IPS-11a (cell line): ENCODE results near the gene CHN1.

ENCODE experiments used
- H3K4me3 ChIP-seq: one replicate; pipeline ENCODE4 v1.5.1; 2013; ENCODE audit warnings: low read depth, low read length, control low read depth

Gene CHN1, protein sequence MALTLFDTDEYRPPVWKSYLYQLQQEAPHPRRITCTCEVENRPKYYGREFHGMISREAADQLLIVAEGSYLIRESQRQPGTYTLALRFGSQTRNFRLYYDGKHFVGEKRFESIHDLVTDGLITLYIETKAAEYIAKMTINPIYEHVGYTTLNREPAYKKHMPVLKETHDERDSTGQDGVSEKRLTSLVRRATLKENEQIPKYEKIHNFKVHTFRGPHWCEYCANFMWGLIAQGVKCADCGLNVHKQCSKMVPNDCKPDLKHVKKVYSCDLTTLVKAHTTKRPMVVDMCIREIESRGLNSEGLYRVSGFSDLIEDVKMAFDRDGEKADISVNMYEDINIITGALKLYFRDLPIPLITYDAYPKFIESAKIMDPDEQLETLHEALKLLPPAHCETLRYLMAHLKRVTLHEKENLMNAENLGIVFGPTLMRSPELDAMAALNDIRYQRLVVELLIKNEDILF

DNA sequence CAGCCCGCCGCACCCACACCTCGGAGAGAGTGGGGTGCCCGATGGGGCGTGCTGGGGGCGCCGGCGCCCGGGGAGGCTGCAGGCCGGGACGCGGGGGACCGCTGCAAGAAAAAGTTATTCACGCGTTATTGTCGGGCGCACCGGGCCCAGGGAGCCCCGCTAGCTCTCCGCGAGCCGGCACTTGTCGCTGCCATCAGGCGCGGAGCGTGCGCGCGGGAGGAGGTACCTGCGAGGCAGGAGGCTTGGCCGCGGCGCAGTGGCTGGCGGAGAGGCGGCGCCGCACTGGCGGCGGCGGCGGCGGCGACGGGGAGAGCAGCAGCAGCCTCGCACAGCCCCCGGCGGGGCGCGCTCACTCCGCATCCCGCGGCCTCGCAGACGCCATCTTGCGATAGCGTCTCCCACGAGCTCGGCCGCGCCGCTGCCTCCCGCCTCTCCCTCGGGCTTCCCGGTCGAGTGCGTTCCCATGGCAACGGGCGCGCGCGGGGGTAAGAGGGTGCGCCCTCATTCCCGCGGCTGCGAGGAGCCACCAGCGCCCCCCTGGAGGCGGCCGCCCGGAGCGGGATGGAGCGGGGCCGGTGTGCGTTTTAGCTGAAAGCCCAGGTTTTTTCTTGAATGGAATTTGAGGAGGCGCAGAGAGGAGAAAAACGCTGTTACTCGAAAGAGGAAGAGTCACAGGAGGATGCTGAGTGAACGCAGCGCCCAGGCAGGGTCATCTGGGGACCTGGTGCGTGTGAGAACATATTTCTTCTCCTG is at the start of gene CHN1:
TSS of gene CHN1 (minus strand) at position 402 of the 753 bp plus-strand sequence. CDS start 469 bp downstream, outside the sequence.
- peak within 1 kb of the TSS; percentile 77 for H3K4me3 ChIP-seq

DNA sequence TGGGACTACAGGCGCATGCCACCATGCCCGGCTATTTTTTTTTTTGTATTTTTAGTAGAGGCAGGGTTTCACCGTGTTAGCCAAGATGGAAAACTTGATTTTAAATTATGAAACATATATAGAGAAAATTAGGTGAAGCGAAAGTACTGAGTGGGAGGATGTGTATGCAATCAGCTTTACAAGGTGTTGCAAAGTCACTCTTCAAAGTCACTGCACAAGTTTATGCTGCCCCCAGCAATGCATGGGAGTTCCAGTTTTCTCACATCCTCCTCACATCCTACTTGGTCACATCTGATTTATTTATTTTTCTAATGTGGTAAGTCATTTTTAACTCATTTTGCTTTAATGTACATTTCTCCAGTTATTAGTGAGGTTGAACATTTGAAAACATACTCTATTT is 49.2 kb upstream of the CHN1 start:
- H3K4me3 ChIP-seq = no peak overlapping the region

DNA sequence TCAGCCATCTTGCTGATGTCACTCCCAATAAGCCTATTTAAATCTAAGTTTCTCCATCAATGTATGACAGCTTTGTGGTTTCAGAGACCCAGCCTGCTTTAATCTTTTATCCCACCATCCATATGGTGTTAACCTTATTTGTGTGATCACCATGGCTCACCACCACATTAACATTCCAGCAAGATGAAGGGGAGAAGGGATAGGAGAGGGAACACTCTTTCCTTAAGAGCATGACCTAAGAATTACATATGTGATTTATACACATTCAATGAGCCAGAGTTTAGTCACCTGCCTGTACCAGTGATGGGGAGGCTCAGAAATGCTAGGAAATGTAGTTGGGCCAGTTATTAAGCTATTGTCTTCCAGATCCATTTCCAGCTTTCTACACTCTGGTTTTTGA is 44.5 kb upstream of the CHN1 start:
- H3K4me3 ChIP-seq = no peak overlapping the region

DNA sequence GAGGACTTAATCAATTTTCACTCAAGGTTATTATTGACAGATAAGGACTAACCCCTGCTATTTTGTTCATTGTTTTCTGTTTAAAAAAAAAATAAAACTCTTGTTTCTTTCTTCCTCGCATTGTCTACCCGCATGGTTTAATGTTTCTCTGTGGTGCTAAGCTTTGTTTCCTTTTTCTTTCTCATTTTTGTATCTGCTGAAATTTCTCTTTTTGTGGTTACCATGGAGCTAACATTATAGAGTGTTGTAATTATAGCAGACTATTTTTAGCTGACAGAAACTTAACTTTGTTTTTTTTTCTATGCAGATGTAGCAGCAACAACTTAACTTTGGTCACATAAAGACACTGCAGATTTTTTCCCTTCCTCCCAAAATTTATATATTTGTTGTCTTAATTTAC is 43.1 kb upstream of the CHN1 start:
- no peak overlapping the region for H3K4me3 ChIP-seq

DNA sequence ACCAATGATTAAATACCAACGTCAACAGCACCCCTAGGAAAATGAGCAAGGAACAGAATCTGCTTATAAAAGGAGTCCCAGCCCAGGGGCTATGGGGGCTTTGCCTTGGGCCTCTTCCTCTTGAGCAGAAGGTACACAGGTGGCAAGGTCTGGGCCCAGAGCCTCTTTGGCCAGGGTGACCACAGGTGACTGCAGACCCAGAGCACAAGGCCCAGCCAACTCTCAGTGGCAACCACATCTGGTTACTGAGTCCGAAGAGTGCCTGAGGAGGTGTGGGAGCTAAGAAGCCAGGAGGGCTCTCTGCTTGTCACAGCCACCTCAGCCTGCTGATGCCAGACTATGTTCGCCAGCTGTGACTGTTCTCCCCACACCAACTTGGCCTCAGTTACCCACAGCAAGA is 34.3 kb upstream of the CHN1 start:
- H3K4me3 ChIP-seq = no peak overlapping the region

DNA sequence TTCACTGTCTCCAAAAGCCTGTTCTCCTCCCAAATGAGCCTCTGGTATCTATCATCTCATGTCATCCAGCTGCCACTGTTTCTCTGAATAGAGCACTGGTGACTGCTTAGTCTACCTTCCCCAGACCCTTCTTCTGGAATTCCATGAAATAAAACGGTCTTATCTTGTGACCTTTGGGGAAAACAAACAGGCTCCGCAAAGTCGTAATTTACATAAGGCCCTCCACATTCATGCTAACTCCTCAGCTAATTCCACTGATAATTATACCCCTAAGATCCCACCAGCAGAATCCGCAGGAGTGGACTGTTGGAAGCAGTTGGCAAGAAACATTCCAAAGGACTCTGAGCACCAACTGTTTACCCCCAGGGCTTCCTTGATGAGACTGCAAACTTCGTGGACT is 33.9 kb upstream of the CHN1 start:
- H3K4me3 ChIP-seq = no peak overlapping the region

DNA sequence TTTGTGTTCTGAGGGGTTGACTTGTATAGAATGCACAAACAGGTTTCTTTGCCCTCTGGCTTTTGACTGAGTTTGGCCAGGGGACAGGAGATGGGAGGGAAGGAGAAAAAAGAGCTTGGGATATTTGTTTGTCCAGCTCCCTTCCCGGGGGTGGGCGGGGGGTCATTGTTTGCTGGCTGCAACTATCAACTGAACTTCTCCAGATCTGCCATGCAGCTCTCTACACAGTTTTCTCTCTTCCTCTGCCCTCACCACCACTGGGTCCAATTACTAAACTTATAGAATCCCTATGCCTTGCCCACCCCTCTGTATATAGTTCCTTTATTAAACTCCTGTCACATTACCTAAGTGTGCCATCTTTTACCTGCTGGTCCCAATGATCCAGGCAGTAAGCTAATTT is 32.8 kb upstream of the CHN1 start:
- no peak overlapping the region for H3K4me3 ChIP-seq

DNA sequence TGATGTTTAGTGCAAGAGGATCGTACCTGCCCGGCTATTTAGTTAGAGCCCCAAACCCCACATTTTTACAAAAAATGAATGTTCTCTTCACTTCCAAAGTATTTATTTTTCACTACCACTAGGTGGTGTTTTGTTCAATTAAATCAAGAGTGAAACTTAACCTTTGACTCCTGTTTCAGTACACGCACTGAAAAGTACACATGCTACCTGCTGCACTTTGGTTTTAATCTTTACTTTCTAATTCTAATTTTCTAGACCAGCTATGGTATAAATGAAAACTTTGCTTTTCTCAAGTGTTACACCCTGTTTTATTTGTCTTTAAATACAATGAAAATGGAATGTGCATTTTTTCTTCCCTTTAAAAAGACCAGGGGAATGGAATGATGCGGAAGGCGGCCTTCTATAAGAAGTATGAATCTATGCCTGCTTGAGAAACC is 31.4 kb upstream of the CHN1 start:
- H3K4me3 ChIP-seq = no peak overlapping the region

DNA sequence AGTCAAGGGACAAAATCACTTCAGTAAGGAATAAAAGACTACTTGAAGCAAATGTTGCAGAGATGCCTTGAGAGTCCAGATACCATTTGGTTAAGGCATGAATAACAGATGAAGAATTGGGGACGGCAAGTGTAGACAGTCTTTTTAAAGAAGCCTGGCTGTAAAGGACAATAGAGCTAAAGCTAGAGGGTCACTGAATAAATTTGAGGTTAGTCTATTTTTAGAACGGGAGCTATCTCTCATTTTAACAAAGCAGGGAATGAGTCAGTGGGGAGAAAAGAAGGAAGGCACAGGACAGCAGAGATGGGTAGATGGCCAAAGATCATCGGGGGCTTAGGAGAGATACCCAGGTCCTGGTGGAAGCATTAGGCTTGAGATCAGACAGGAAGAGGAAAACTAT is 30.6 kb upstream of the CHN1 start:
- no peak overlapping the region for H3K4me3 ChIP-seq

DNA sequence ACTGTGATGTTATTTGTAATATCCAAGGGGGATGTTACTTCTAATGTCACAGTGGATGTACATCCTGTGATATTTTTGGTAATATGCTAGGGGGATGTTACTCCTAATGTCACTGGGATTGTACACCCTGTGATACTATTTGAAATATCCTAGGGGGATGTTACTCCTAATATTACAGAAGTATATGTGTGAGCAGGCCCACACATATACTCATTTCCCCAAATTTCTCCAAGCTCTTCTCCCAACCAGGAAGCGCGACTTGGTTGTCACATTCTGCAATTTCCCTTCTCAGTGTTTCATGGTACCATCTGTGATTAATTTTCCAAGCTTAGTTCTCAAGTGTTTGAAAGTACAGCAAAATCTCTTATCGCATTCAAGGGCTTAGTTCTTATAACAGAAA is 29.5 kb upstream of the CHN1 start:
- no peak overlapping the region for H3K4me3 ChIP-seq

DNA sequence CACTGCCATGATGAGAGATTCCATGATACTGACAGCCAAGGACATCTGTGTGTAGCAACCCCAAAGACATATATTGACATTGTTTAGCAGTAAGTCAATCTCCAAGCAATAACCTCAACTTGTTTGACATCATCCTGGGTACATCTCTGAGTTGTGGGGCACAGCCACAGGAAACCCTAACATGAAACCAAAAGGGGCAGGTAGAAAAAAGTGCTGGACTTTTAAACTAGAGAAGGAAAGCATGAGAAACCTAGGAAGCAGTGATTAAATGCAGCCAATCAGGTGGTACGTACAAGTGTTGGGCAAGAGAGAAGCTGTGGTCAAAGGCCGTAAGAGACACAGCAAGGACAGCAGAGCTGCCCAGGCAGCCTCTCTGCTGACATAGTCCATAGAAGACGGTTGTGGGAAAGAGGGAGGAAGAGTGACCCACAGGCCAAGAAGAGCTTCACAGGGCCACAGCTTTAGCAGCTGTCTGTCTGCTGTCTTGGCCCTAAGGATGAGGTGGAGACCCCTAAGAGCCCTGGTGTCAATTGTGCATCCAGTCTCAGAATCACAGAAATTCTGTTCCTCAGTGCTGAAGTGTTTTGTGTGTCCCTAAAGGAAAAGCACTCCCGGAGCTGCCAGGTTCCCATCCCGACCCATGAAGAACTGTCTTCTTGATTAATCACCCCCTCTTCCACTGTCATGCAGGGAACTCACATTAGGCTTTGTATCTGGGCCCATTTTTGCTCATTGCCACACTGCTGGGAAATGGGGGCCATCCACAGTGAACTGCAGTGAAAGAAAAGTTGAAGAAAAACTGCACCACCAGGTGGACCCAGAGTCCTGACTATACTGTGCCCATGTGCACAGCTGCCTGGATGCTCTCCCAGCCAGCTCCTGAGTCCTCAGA is 25.4 kb upstream of the CHN1 start:
- no peak overlapping the region for H3K4me3 ChIP-seq

DNA sequence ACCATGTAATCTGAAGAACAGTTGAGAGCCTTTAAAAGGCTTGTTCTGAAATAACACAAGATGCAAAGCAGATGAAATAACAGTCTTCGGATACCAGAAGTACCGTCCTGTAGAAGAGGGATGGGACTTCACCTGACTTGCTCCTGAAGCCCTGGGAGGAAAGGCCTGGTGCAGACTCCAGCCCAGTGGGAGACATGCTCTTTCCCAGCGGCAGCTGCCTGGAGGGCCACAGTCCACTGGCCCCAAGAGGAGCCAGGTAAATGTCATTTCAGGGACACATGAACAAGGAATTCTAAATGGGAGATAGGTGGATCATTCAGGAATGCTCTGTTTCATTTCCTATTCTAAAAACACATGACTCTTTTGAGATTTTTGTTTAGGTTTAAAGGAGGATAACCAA is 22.6 kb upstream of the CHN1 start:
- no peak overlapping the region for H3K4me3 ChIP-seq

DNA sequence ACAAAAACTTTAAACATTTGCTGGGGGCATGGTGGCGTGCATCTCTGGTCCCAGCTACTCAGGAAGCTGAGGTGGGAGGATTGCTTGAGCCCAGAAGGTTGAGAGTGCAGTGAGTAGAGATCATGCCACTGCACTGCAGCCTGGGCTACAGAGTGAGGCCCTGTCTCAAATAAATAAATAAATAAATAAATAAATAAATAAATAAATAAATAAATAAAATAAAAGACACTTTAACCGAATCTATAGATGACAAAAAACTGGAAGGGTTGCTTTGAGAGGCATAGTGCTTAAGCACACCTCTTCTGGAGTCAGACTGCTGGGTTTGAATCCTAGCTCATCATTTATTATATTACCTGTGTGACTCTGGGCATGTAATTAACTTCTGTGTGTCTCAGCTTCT is 21.2 kb upstream of the CHN1 start:
- no peak overlapping the region for H3K4me3 ChIP-seq

DNA sequence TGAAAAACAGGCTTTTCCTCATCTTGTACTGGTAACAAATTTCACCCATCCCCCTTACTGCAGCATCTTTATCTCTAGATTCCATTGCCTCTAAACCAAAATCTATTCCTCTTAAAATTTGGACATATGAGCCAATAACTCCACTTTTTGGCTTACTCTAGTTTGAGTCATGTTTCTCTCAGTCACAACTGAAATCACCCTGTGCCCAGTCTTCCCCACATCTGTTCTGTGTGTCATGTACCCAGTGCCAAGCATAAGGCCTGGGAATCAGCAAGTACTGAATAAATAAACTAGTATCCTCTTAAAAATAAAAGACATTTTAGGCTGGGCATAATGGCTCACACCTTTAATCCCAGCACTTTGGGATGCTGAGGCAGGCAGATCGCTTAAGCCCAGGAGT is 20.8 kb upstream of the CHN1 start:
- H3K4me3 ChIP-seq = no peak overlapping the region

DNA sequence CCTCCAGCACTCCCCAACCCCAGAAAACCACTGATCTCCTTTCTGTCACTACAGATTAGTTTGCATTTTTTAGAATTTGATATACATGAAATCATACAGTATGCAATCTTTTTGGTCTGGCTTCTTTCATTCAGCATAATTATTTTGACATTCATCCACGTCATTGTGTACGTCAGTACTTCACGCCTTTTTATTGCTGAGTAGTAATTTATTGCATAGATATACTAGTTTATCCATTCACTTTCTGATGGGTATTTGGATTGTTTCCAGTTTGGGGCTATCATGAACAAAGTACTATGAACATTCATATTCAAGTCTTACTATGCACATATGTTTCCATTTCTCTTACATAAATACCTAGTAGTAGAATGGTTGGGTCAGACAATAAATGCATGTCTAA is 20.1 kb upstream of the CHN1 start:
- H3K4me3 ChIP-seq = no peak overlapping the region

DNA sequence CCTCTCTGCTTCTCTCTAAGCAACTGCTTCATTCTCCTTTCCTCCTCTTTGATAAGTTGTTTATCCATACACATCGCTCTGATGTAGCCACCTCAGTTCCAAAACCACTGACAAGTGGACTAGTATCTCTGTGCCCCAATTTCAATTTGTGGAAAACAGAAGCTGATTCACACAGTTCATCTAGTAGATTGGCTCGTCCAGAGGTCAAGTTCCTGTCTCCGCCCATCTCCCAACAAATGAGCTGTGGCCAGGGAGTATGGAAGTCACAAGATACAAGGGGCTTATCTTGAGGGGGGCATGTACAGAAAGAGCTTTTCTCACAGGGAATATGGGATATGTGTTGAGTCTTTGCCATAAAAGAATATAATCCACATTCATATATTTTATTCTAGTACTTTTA is 17.7 kb upstream of the CHN1 start:
- no peak overlapping the region for H3K4me3 ChIP-seq

DNA sequence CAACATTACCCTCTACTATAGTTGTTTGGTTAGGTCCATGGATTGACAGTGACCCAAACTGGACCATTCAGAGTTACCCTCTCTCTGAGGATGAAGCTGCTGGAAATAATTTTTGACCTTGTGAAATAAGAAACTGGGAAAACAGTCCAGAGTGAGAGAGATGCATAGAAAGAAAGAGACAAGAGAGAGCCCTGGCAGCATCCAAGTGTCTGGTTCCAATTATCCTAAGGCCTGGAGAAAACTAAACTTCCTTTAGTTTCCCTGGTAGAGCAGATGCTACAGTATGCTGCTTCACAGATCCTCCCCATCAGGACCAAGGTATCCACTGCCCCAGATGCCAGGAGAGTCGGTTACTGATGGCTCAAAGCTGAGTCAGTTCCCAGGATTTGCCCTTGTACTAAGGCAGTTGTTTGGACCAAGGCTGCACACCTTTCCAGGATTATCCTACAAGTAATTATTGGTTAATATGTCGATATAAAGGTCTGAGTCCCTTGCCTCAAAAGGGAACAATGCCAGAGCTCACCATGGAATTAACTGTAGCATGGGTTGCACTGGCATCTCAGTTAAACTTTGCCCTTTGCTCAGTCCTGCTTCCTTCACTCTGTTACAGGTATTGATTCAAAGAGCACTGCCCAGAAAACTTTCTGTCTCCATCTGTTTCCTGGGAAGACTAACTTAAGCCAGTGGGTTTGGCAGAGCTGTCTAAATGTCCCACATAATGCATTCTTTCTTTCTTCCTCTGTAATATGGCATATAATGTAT is 14.6 kb upstream of the CHN1 start:
- no peak overlapping the region for H3K4me3 ChIP-seq

DNA sequence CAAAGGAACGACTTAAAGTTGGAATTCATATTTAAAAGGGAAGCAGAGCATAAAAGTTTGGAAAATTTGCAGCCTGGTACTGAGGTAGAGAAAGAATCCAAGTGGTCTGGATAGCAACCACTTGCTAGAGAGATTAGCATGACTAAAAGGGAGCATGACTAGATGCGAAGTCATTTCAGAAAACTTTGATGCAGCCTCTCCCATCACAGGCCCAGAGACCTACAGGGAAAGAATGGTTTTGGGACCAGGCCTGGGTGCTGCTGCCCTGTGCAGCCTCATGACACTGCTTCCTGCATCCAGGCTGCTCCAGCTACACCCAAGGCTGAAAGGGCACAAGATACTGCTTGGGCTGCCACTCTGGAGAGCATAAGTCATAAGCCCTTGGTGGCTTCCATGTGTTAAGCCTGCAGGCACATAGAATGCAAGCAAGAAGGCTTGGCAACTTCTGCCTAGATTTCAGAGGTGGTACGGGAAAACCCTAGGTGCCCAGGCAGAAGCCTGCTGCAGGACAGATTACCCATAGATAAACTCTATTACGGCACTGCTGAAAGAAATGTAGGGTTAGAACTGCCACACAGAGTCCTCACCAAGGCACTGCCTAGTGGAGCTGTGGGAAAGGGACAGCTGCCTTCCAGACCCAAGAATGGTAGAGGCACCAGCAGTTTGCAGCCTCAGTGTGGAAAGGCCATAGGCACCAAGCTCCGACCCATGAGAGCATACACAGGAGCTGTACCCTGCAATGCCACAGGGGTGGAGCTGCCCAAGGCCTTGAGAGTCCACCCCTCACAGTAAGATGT is 12.6 kb upstream of the CHN1 start:
- no peak overlapping the region for H3K4me3 ChIP-seq

DNA sequence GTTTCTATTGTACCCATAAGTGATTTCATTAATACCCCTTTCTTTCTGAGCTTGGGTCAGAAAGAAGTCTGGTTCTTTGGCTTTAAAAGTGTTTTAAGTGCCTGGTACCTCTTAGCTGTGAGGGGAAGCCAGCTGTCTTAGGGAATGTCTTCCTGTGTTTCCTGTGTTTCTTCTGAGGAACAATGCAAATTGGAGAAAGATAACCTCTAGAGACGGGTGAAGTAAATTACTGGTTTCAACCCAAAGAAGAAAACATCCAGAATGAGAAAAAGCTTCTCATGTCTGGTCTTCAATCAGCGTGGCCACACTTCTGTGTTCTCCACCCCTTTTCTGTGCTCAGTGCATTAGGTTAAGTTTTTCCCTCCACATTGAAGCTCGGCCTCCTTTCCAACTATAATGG is 10.2 kb upstream of the CHN1 start:
- H3K4me3 ChIP-seq = no peak overlapping the region

DNA sequence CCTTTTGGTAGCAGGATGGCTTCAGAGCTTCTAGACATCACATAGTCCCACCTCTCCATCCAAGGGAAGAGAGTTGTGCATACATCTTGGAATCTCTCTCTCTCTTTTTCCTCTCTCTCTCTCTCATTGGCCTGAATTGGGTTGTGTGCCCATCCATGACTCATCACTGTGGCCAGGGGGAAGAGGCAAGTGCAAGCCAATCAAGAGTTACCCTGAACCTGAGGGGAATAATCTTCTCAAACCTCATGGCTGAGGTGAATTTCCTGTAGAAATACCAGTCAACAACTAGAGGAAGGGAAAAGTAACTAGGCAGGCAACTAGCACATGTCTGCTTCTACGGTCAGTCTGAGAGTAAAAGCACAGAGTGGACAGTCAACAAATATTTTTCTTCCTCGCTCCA is 7.3 kb upstream of the CHN1 start:
- no peak overlapping the region for H3K4me3 ChIP-seq
